Smooth muscle cell (in vitro differentiated cells): Measurements from ENCODE around the gene MRPL32. TPM values are rescaled to one million over a fixed set of nuclear protein-coding genes. Genes with fewer than 3 reads are reported as not detected.

ENCODE experiments used
- DNase-seq: peaks from one replicate; lab custom pipeline; 2025; ENCODE audit not compliant: unreplicated experiment; lab: John Stamatoyannopoulos, UW
- H2AFZ ChIP-seq: fragments of 200-600 bp; sonication (generic); 2 replicates; pipeline ENCODE4 v1.6.0; 2016; ENCODE audit warnings: antibody characterized with exemption, low read depth, mild to moderate bottlenecking
- H3F3A ChIP-seq: fragments of 200-600 bp; sonication (generic); 2 replicates; pipeline ENCODE4 v1.6.0; 2017; ENCODE audit warnings: antibody characterized with exemption, low read depth
- H3K27ac ChIP-seq: fragments of 200-600 bp; sonication (generic); 2 replicates; pipeline ENCODE4 v1.5.1; 2016; ENCODE audit warnings: low read depth, mild to moderate bottlenecking
- H3K27me3 ChIP-seq: fragments of 200-600 bp; sonication (generic); 2 replicates; pipeline ENCODE4 v1.6.1; 2016; ENCODE audit warnings: low read depth, mild to moderate bottlenecking
- H3K36me3 ChIP-seq: fragments of 200-600 bp; sonication (generic); 2 replicates; pipeline ENCODE4 v1.5.1; 2016; ENCODE audit warnings: low read depth
- H3K4me1 ChIP-seq: fragments of 200-600 bp; sonication (generic); 2 replicates; pipeline ENCODE4 v1.5.1; 2016; ENCODE audit warnings: low read depth
- H3K4me2 ChIP-seq: fragments of 200-600 bp; sonication (generic); 2 replicates; pipeline ENCODE4 v1.6.0; 2016; ENCODE audit warnings: mild to moderate bottlenecking
- H3K4me3 ChIP-seq: fragments of 200-600 bp; sonication (generic); 2 replicates; pipeline ENCODE4 v1.5.1; 2016; ENCODE audit warnings: mild to moderate bottlenecking
- H3K79me2 ChIP-seq: fragments of 200-600 bp; sonication (generic); 2 replicates; pipeline ENCODE4 v1.6.0; 2016; ENCODE audit warnings: low read depth, mild to moderate bottlenecking
- H3K9ac ChIP-seq: fragments of 200-600 bp; sonication (generic); 2 replicates; pipeline ENCODE4 v1.6.0; 2016; ENCODE audit warnings: low read depth
- H3K9me3 ChIP-seq: fragments of 200-600 bp; sonication (generic); replicated peaks from 2 replicates; pipeline ENCODE4 v1.5.1; 2016; ENCODE audit warnings: low read depth
- H4K20me1 ChIP-seq: fragments of 200-600 bp; sonication (generic); 2 replicates; pipeline ENCODE4 v1.6.0; 2016; ENCODE audit warnings: low read depth
- WGBS: methylation state at CpG from one replicate; pipeline ENCODE4 v1.1.7; 2016; ENCODE audit warnings: low lambda C conversion rate; 5-methylcytosine and 5-hydroxymethylcytosine counted together
- polyA plus RNA-seq: library from polyadenylated mRNA; unstranded; fragments of >200 nt; fragmentation: Nextera tagmentation; extraction: Ambion mirVana; gene quantifications from 2 replicates; pipeline ENCODE4 v1.2.1, GENCODE V29; 2016
- total RNA-seq: library from RNA; depleted of rRNA; stranded (reverse); fragments of >200 nt; gene quantifications from 2 replicates; pipeline ENCODE4 v1.2.3, GENCODE V29; 2014
- TF ChIP-seq, protein P1 (sequence below): fragments of 200-600 bp; sonication (generic); IDR thresholded peaks from 2 replicates; pipeline ENCODE4 v1.5.1; 2017; ENCODE audit warnings: borderline replicate concordance, mild to moderate bottlenecking, antibody characterized with exemption; ENCODE audit not compliant: insufficient read depth, poor library complexity, severe bottlenecking

Gene MRPL32
- total and polyA plus RNA-seq, 2 experiments from 2014 or later: 59.7 to 82.1 TPM

DNA sequence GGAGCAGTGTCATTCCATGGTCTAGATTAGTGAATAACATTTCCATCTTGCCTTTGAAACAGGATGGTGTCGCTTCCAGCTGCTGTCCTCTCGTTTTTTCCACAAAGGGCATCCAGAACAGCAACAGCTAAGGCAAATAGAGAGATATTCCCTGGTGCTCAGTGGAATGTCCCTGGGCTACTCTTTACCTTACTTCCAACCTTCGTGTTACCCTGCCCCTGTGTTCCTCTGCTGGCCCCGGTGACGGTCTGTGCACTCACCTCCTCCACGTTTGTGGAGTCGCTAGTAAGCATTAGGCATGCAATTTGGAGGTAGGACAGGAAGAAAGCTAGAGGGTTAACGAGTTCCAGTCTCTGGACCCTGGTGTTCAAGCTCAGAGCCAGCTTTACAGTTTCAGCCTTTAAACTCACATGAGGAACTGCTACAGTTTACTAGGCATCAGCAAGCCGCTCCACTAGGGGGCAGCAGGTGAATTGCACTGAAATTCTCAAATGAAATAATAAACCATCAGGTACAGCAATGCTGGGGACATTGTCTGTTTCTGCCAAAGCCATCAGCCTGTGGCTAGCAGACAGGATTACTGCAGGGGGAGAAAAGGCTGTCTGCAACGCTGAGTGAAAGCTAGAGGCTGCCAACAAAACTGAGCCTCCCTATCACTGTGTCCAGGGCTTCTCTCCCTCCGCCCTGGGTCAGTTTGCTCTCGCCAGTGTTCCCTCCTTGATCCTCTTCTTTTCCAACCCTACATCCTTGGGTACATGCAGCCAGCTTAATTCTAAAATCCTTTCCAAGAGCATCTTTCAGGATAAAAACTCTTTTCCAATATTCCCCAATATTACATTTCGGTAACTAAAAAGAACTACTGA, 9.0 kb downstream of the MRPL32 start:
- Histone ChIP-seq H2AFZ (no peak overlapping the region), H3K4me3 (no peak overlapping the region), H3K27me3 (no peaks in the 10 kb centered on the region), H3K9ac (no peak overlapping the region), H3F3A (no peaks in the 10 kb centered on the region), H3K9me3 (no peaks in the 10 kb centered on the region), H3K4me1 (no peaks in the 10 kb centered on the region), H3K4me2 (no peak overlapping the region), H3K79me2 (no peaks in the 10 kb centered on the region), H3K36me3 (no peaks in the 10 kb centered on the region), H4K20me1 (no peaks in the 10 kb centered on the region), H3K27ac (no peak overlapping the region)
- DNase-seq: peak; percentile 33
- WGBS: 47% methylated on average over 13 of the region's 13 CpGs
- TF ChIP-seq, protein P1, sequence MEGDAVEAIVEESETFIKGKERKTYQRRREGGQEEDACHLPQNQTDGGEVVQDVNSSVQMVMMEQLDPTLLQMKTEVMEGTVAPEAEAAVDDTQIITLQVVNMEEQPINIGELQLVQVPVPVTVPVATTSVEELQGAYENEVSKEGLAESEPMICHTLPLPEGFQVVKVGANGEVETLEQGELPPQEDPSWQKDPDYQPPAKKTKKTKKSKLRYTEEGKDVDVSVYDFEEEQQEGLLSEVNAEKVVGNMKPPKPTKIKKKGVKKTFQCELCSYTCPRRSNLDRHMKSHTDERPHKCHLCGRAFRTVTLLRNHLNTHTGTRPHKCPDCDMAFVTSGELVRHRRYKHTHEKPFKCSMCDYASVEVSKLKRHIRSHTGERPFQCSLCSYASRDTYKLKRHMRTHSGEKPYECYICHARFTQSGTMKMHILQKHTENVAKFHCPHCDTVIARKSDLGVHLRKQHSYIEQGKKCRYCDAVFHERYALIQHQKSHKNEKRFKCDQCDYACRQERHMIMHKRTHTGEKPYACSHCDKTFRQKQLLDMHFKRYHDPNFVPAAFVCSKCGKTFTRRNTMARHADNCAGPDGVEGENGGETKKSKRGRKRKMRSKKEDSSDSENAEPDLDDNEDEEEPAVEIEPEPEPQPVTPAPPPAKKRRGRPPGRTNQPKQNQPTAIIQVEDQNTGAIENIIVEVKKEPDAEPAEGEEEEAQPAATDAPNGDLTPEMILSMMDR: peak; percentile 91

DNA sequence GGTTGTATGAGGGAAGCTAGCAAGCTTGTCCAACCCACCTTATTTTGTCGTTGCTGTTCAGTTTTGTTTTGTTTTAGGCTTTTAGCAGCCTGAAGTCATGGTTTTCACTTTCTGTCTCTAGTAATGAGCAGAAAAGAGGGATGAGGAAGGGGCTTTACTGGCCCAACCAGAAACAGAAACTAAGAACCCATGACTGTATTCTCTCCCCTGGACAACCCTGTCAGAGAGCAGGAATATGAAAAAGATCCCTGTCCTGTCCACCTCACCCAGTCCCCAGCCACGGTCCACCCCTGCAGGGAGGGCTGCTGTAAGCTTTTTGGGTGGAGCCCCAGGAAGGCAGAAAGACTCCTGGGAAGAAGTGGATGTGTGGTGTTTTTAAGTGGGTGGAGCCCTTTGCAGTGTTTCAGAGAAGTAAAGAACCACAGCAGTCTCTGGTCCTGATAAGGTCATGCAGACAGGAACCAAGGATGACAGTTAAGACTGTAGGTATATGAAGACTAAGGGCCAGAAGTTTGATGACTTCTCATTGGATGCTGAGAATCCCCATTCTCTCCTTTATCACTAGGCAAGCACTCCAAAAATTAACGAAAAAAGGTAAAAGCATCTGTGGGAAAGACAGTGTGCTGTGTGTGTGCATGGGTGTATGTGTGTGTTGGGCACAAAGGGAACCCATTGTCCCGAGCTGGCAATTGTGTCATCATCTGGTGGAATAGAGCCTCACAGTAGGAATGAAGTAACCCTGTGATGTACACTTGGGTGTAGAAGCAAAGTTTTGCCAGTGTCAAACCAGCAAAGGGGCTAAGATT, 13.8 kb downstream of the MRPL32 start:
- Histone ChIP-seq H3K36me3 (no peaks in the 10 kb centered on the region), H3K9ac (no peak overlapping the region), H3K4me3 (no peak overlapping the region), H3K27me3 (no peaks in the 10 kb centered on the region), H4K20me1 (no peaks in the 10 kb centered on the region), H3F3A (no peaks in the 10 kb centered on the region), H3K27ac (no peak overlapping the region), H3K9me3 (no peaks in the 10 kb centered on the region), H2AFZ (peak overlapping the region; percentile 57), H3K79me2 (no peaks in the 10 kb centered on the region), H3K4me2 (peak overlapping the region; percentile 24), H3K4me1 (no peaks in the 10 kb centered on the region)
- 64% methylated on average over 4 of the region's 4 CpGs for WGBS
- DNase-seq: no peak
- TF ChIP-seq, protein P1: no peak

DNA sequence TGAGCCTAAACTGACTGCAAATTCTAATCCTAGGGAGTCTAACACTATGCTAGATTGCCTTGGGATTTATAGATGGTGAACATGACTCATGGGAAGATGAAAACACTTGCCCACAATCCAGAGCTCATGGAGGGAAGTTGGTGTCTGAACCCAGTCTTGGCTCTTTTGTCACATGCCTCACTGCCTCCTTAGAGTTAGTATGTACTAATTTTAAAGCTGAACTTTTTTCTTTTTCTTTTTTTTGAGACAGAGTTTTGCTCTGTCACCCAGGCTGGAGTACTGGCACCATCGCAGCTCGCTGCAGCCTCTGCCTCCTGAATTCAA, 14.4 kb downstream of the MRPL32 start:
- Histone ChIP-seq H3K4me1 (no peaks in the 10 kb centered on the region), H3K36me3 (no peaks in the 10 kb centered on the region), H4K20me1 (no peaks in the 10 kb centered on the region), H3K9ac (no peak overlapping the region), H3K27me3 (no peaks in the 10 kb centered on the region), H3K27ac (no peak overlapping the region), H2AFZ (no peak overlapping the region), H3K4me2 (no peak overlapping the region), H3F3A (no peaks in the 10 kb centered on the region), H3K79me2 (no peaks in the 10 kb centered on the region), H3K4me3 (no peak overlapping the region), H3K9me3 (no peaks in the 10 kb centered on the region)
- 100% methylated on average over 2 of the region's 2 CpGs for WGBS
- TF ChIP-seq, protein P1: no peak
- no peak for DNase-seq
